Activated T-cell treated with anti-CD3 and anti-CD28 coated beads for 48 hours (primary cell): ENCODE results near the gene PRKG2.

ENCODE experiments used
- DNase-seq: peaks from one replicate; pipeline ENCODE4 v3.0.0-alpha.2; 2020; ENCODE audit warnings: low read depth

Gene PRKG2

DNA sequence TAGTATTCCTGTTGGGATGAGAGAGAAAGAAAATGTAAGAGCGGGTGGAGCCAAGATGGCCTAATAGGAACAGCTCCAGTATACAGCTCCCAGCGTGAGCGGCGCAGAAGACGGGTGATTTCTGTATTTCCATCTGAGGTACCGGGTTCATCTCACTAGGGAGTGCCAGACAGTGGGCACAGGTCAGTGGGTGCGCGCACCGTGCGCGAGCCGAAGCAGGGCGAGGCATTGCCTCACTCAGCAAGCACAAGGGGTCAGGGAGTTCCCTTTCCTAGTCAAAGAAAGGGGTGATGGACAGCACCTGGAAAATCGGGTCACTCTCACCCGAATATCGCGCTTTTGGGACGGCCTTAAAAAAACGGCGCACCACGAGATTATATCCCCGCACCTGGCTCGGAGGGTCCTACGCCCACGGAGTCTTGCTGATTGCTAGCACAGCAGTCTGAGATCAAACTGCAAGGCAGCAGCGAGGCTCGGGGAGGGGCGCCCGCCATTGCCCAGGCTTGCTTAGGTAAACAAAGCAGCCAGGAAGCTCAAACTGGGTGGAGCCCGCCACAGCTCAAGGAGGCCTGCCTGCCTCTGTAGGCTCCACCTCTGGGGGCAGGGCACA lies 61.2 kb downstream of the PRKG2 start:
- DNase-seq = peak; percentile 3

DNA sequence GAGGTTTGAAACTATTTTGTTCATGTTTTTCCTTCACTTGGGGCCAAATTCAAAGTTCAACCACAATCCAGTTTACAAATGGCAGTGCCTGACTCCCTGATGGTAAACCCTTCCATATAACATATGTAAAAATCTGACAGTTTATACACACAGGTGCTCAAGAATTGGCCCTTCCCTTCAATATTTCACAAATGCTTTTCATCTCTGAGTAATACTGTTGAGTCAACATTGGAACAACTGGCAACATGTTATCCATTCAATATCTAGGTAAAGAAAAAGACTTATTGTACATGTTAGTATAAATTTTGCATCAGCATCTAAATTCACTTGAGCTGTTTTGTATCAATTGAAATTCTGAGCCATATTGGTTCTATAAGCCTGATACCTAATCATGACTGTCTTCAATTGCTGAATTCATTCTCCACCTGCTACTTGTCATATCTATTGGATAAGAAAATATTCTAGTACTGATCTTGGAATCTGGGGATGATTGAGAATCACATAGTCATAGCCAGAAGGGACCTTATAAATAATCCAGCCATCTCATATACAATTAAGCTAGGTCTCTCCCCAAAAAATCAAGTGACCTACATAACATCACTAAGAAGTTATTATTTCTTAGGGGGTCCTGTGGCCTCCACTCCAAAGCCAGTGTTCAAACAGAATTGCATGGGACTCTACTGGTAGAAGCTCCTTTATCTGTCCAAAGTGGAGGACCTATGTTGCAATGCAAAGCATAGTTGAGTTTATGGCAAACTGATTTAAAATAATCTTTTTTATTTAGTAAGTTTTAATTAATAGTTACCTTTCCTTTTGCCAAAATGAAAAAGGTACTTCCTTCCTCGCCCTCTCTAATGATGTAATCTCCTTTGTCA lies 61.9 kb downstream of the PRKG2 start:
- no peak for DNase-seq

DNA sequence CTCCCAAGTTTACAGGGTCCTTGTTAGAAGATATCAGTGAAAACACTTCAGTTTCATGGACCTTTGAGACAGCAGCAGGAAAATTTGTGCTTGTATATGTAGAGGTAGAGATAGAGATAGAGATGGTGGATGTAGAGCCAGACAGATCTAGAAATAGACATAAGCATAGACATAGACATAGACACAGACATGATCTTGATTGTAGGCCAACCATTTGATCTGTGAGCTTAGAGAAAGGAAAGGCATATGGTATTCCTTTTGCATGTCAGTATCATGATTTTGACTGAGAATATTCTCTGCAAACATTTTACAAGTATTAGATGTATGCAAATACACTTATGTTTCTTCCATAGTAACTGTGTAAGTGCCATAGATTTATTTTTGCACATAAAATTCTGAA lies 65.0 kb downstream of the PRKG2 start:
- DNase-seq = no peak

DNA sequence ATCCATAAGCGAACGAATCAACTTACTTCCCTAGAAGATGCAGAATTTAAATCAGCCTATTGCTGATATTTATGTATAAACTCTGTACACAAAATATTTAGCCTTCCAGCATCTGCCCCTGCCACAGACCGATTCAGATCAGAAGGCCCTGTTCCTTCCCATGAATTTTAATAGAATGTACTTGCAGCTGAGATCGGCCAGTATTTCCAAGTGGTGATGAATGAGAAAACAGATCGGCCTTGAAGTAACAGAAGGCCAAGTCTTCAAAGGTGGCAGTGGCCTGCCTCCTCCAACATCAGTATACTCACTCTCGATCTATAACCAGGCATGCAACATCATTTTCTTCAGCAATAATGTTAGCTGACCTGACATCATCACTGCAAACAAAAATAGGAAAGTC lies 66.4 kb downstream of the PRKG2 start:
- DNase-seq = no peak

DNA sequence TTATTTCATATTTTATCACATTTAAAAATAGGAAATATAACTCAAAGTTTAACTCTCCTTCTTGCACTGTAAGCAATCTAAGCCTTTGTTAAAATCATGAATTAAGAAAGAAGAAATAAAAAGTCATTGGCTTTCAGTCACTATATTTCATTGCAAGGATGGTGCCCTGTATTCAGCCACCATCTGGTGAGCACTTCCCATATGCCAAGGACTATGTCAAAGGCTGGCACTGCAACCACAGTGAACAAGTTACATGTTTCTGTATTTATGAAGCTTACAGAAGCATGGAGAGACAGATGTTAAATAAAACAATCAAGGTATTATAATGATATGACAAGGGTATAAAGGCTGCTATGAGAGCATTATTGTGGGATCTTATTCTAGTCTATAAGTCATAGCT lies 68.6 kb downstream of the PRKG2 start:
- no peak for DNase-seq

DNA sequence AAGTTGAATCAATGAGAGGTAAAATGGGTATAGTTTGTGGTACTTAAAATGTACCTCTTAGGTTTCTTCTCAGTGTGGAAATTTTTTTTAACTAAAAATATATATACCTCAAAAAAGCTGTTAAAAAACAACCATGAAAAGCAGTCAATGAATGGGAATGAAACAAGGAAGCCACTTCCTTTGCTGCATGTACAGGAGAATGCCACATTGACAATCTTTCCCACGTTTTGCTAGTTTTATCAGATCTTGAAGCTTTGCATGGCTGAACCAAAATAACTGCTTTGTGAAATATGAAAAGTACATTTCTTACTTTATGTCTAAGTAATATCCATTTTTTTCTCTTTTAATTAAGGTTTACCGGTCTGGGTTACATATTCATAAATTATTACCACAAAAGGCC lies 71.8 kb downstream of the PRKG2 start:
- no peak for DNase-seq

DNA sequence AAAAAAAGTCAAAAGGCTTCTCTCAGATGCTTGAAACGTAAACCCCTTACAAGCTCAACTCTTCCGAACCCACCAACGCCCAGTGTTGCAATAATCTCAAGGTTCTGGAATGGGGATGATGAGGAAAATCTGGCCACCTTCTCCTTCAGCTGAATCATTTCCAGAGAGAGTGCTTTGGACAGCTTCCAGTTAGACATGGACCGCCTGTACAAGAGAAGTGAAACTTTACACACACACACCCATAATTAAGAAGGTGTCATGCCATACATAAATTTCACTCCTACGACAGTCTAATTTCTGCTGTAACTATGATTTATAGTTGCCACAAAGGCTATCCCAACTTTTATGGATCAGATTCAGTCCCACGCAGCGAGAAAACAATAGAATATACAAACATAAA lies 72.3 kb downstream of the PRKG2 start:
- no peak for DNase-seq

DNA sequence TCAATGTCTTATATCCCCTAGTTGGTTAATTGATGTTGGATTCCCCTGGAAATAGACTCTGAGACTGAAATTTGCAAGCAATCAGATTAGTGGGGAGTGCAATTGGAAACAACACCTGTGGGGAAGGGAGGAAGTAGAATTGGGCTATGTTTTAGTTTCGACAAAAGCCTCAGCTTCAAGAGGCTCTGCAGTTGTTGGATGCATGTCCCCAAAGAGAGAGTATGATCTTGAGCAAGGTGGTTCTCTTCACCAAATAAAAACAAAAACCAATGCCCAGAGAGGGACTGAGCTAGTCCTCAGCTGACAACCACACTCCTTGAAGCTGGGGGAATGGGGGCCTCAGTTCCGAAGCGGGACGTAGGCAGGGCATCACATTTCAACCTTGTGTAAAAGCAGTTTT lies 77.1 kb downstream of the PRKG2 start:
- no peak for DNase-seq

DNA sequence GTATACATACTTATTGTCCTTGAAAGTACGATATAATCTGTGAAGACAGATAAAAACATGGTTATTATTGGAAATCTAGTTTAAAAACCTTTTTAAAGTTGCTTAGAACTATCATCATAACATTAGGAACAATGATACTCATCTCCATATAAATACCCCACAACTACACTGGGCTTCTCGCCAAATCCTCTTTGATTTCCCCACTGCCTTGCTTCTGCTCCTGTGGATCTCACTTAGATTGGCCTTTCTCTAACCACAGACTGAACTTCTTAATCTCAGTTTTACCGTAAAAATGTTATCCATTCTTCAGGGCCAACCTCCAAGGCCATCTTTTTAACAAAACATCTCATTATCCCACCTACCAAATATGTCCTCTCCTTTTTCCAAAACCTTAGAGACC lies 77.6 kb downstream of the PRKG2 start:
- DNase-seq = no peak

DNA sequence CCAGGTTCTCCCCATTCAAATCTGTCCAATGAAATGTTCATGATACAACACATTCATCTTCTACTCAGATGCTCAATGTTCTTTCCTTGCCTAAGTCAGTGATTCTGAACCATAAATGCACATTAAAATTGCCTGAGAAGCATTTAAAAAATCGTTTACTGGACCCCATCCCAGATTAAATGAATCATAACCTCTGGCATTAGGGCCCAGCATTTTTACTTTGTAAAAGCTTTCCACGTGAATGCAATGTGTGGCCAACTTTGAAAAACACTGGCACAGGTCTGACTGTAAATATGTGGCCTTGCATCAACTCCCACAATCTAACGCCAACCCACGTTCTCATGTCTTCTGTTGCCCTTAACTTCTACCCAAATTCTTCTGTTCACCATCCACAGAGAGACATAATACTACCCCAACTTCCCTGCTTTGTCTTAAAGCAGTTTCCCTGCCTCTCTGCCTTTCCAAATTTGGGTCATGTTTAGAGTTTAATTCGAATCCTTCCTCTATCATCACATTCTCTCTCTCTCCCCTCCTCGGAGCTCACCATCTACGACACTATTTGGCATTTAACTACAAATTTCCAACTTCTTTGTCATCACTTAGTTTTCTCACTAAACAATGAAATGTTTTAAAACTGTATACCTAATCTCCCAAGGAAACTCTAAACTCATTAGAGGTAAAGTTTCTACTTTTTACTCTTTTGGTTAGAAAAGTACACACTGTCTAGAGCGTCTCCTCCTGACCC lies 78.7 kb downstream of the PRKG2 start:
- no peak for DNase-seq

DNA sequence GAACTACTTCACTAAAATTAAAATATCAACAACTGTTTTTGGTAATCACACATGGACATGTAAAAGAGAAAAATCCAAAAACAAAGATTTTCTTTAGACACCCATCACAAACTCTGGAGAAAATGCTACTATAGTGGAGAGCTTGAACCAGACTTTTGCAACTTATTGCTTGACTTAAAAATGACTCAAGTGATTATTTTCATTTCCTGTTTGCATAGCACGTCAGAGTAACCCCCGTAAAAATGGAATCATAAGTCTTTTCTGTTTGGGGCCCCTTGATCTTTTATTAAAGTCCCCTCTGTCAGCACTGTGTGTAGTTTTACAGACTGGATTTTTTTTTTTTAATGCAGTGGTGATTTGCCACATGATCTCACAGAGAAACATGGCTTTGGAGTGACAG lies 79.5 kb downstream of the PRKG2 start:
- DNase-seq = no peak

DNA sequence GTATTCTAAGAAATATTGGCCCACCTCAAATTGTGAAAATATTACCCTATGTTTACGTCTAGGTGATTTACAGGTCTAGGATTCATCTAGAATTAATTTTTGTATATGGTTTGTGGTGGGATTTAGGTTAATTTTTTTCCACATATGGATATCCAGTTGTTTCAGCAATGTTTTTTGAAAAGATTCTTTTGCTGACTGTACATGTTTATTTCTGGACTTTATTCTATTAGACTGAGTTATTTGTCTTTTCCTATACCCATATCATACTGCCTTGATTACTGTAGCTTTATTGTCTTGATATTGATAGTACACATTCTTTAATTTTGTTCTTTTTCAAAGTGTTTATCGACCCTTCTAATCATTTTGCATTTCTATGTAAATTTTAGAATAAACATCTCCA lies 83.5 kb downstream of the PRKG2 start:
- DNase-seq = no peak

DNA sequence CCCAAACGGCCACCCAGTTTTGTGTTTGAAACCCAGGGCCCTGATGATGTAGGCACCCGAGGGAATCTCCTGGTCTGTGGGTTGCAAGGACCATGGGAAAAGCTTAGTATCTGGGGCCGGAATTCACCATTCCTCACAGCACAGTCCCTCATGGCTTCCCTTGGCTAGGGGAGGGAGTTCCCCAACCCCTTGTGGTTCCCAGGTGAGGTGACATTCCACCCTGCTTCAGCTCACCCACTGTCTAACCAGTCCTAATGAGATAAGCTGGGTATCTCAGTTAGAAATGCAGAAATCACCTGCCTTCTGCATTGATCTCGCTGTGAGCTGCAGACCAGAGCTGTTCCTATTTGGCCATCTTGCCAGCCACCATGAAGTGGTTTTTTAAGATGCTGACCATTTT lies 84.0 kb downstream of the PRKG2 start:
- no peak for DNase-seq

DNA sequence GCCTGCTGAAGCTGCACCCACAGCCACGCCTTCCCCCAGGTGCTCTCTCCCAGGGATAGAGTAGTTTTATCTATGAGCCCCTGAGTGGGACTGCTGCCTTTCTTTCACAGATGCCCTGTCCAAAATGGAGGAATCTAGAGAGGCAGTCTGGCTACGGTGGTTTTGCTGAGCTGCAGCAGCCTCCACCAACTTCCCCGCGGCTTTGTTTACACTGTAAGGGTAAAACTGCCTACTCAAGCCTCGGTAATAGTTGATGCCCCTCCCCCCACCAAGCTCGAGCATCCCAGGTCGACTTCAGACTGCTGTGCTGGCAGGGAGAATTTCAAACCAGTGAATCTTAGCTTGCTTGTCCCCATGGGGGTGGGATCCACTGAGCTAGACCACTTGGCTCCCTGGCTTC lies 84.5 kb downstream of the PRKG2 start:
- no peak for DNase-seq

DNA sequence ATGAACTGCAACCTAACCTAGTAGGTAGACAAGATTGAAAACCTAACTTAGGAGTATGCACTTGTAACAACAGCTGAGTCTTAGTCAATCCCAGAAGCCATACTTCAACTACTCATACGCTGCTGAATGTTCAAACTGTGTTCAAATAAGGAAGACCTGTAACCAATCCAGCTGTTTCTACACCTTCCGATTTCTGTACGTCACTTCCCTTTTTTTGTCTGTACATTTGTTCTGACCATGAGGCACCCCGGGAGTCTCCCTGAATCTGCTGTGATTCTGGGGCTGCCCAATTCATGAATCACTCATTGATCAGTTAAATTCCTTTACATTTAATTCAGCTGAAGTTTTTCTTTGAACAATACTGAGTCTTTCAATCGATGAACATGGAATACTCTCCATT lies 95.0 kb downstream of the PRKG2 start:
- DNase-seq = no peak

DNA sequence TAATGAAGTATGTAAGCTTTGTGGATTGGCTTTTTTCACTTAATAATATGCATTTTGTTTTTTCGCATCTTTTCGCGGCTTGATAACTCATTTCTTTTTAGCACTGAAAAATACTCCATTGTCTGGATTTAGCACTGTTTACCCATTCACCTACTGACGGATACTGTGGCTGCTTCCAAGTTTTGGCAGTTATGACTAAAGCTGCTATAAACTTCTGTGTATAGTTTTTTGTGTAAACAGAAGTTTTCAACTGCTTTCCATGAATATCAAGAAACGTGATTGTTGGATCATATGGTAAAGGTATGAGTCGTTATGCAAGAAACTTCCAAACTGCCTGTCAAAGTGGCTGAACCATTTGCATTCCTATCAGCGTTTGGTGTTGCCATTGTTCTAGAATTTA lies 96.9 kb downstream of the PRKG2 start:
- DNase-seq = no peak

DNA sequence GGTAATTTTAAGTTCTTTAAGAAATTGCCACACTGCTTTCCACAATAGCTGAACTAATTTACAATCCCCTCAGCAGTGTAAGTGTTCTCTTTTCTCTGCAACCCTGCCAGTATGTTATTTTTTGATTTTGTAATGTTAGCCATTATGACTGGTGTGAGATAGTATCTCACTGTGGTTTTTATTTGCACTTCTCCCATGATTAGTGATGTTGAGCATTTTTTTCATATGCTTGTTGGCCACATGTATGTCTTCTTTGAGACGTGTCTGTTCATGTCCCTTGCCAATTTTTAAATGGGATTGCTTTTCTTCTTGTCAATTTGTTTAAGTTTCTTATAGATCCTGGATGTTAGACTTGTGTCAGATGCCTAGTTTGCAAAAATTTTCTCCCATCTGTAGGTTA lies 98.5 kb downstream of the PRKG2 start:
- no peak for DNase-seq

DNA sequence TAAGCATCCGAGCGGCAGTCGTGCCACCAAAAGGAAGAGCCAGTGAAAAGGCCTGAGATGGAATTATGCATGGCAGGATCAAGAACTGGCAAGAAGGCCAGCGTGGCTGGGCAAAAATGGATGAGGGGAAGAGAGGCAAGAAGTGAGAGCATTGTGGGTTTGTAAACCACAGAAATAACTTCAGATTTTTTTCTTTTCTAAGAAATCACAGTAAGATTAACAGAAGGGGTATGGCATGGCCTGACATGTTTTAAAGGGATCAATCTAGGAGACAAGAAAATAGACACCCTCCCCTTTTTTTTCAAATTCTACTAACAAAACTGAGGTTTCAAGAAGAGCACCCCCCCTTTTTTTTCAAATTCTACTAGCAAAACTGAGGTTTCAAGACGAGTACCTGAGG lies 102.0 kb downstream of the PRKG2 start:
- DNase-seq = no peak

DNA sequence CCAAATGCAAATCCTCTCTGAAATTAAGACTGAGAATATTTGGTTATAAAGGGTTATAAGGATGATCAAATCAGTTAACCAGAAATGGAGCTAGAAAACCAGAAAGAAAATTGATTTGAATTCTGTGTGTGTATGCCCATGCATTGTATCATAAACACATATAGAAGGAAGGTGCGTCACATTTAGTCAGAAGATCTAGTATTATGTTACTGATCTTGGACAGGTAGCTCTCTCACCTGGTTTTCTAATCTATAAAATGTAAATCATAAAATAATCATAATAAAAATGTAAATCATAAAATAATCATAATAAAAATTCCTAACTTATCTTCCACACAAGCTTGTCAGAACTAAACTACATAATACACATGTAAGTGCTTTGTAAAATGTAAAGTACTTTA lies 105.7 kb downstream of the PRKG2 start:
- DNase-seq = no peak

DNA sequence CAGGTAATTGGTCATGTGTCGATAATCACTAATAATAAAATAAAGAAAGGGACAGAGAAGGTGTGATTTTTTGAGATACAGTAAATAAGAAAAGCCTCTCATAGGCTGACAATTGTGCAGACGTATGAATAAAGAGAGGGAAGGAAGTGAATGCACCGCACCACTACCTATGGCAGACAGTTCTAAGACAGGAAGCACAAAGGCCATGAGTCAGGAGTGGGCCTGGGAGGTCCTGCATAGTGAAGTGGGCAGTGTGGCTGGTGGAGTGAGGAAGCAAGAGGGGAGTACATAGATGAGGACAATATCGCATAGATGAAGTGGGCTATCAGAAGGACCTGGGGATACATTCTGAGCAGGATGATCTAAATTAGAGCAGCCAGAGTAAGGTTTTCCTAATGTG lies 108.9 kb downstream of the PRKG2 start:
- no peak for DNase-seq

DNA sequence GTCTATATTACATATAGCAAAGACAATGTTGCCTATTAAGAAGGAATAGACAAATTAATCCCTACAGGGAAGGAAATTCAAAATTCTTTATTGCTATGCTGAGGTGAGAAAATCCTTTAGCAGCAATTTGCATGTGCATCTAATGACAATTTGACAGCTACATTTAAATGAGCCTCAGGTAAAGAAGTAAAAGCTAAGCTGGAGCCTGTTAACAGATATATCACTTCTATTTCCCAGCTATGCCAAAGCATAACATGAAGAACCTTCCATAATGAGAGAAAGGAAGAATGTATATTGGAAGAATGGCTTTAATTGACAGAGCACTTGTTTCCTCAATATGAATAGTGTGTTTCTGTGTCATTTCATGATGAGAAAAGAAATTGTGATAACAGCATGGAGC lies 112.9 kb downstream of the PRKG2 start:
- no peak for DNase-seq

DNA sequence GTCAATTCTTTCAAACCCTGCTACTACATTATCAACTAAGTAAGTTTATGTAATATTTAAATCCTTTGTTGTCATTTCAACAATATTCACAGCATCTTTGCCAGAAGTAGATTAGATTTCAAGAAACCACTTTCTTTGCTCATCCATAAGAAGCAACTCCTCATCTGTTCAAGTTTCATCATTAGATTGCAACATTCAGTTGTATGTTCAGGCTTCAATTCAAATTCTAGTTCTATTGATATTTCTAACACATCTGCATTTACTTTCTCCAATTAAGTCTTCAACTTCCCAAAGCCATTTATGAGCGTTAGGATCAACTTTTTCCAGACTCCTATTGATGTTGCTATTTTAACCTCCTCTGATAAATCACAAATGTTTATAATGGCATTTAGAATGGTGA lies 118.5 kb downstream of the PRKG2 start:
- no peak for DNase-seq

DNA sequence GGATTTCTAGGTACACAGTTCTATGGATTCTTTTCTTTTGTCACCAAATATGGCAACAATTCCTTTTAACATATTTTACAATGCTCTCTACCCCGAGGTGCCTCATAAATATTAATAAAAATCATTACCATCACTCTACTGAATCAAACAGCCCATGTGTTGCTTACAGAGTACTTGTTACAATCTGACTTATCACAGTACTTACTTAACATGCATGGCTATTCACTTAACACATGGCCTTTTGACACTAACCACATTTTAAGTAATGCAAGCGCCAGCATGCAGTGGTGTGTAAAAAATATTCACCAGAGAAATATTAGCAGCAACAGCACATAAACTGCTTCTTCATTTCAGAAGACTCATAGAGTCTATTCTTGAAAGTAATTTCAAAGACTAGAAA lies 119.6 kb downstream of the PRKG2 start:
- DNase-seq = no peak
